ENCODE results near the gene CDH6.

Gene CDH6

GRCh38 chr5:31303688-31304087 lies 110.2 kb downstream of the CDH6 start:
- no peaks in the 10 kb centered on the region for H3K79me2 ChIP-seq (ENCODE audit: insufficient read depth, low read length)
- no peaks in the 10 kb centered on the region for H3F3A ChIP-seq (ENCODE audit: insufficient read depth)
- H3K9ac ChIP-seq (ENCODE audit: low read length) = no peak overlapping the region
- no peak for TF ChIP-seq EZH2phosphoT487 (conservative IDR thresholded peaks at IDR 0.05; ENCODE audit: low read length)
- no peak for TF ChIP-seq CTCF (IDR thresholded peaks at IDR 0.05; ENCODE audit: insufficient read depth, low read length, poor library complexity, severe bottlenecking)
- H3K27me3 ChIP-seq (ENCODE audit: low read length) = no peaks in the 10 kb centered on the region
- H2AFZ ChIP-seq (ENCODE audit: low read depth, low read length, severe bottlenecking) = no peak overlapping the region
- H3K4me2 ChIP-seq (ENCODE audit: low read depth, low read length, poor library complexity, severe bottlenecking) = no peak overlapping the region
- no peaks in the 10 kb centered on the region for H3K36me3 ChIP-seq (ENCODE audit: low read length)
- H3K9me3 ChIP-seq (ENCODE audit: insufficient read depth, low read length) = no peaks in the 10 kb centered on the region
- H3K27ac ChIP-seq (ENCODE audit: low read depth, low read length) = no peak overlapping the region
- H3K9me2 ChIP-seq (replicated peaks; ENCODE audit: insufficient read depth, low read length) = no peaks in the 10 kb centered on the region
- H4K20me1 ChIP-seq (ENCODE audit: low read depth, low read length) = no peaks in the 10 kb centered on the region
- H3K4me3 ChIP-seq (ENCODE audit: insufficient read depth, low read length, poor library complexity, severe bottlenecking) = no peak overlapping the region

- H2AFZ ChIP-seq (ENCODE audit: low read depth, low read length, severe bottlenecking) = no peak overlapping the region
- no peaks in the 10 kb centered on the region for H3F3A ChIP-seq (ENCODE audit: insufficient read depth)
- no peaks in the 10 kb centered on the region for H3K27me3 ChIP-seq (ENCODE audit: low read length)
- H3K79me2 ChIP-seq (ENCODE audit: insufficient read depth, low read length) = no peaks in the 10 kb centered on the region
- H4K20me1 ChIP-seq (ENCODE audit: low read depth, low read length) = no peaks in the 10 kb centered on the region
- H3K4me2 ChIP-seq (ENCODE audit: low read depth, low read length, poor library complexity, severe bottlenecking) = no peak overlapping the region
- TF ChIP-seq CTCF (IDR thresholded peaks at IDR 0.05; ENCODE audit: insufficient read depth, low read length, poor library complexity, severe bottlenecking) (no peak), EZH2phosphoT487 (conservative IDR thresholded peaks at IDR 0.05; ENCODE audit: low read length) (no peak)
- no peaks in the 10 kb centered on the region for H3K9me2 ChIP-seq (replicated peaks; ENCODE audit: insufficient read depth, low read length)
- H3K36me3 ChIP-seq (ENCODE audit: low read length) = no peaks in the 10 kb centered on the region
- no peak overlapping the region for H3K9ac ChIP-seq (ENCODE audit: low read length)
- no peak overlapping the region for H3K27ac ChIP-seq (ENCODE audit: low read depth, low read length)
- no peak overlapping the region for H3K4me3 ChIP-seq (ENCODE audit: insufficient read depth, low read length, poor library complexity, severe bottlenecking)
- no peaks in the 10 kb centered on the region for H3K9me3 ChIP-seq (ENCODE audit: insufficient read depth, low read length)
Measured at GRCh38 chr5:31317665-31318064, 124.2 kb downstream of the CDH6 start.

GRCh38 chr5:31319335-31319734 lies 125.8 kb downstream of the CDH6 start:
- Histone ChIP-seq H3K4me2 (ENCODE audit: low read depth, low read length, poor library complexity, severe bottlenecking) (no peak overlapping the region), H2AFZ (ENCODE audit: low read depth, low read length, severe bottlenecking) (no peak overlapping the region), H3K27ac (ENCODE audit: low read depth, low read length) (no peak overlapping the region), H3K9me3 (ENCODE audit: insufficient read depth, low read length) (no peaks in the 10 kb centered on the region), H3K9ac (ENCODE audit: low read length) (no peak overlapping the region), H3F3A (ENCODE audit: insufficient read depth) (no peaks in the 10 kb centered on the region), H3K4me3 (ENCODE audit: insufficient read depth, low read length, poor library complexity, severe bottlenecking) (no peak overlapping the region), H3K36me3 (ENCODE audit: low read length) (no peaks in the 10 kb centered on the region), H3K79me2 (ENCODE audit: insufficient read depth, low read length) (no peaks in the 10 kb centered on the region), H3K9me2 (replicated peaks; ENCODE audit: insufficient read depth, low read length) (no peaks in the 10 kb centered on the region), H4K20me1 (ENCODE audit: low read depth, low read length) (no peaks in the 10 kb centered on the region), H3K27me3 (ENCODE audit: low read length) (no peaks in the 10 kb centered on the region)
- no peak for TF ChIP-seq CTCF (IDR thresholded peaks at IDR 0.05; ENCODE audit: insufficient read depth, low read length, poor library complexity, severe bottlenecking)
- TF ChIP-seq EZH2phosphoT487 (conservative IDR thresholded peaks at IDR 0.05; ENCODE audit: low read length) = no peak

All from SU-DHL-6 (cell line).